Tibial nerve (tissue), 4 donors: Measurements from ENCODE around the gene ABCA10. TPM values are rescaled to one million over a fixed set of nuclear protein-coding genes. Genes with fewer than 3 reads are reported as not detected.
"Not testable (repeated sequence)": the region's sequence is repeated elsewhere in the genome, so short reads cannot be mapped to it uniquely, and the experiment has no call there.

Experiments used
- DNase-seq, 2 donors: peaks; one replicate each; pipeline ENCODE4 v3.0.0-alpha.2; 2019; ENCODE audit warnings: low spot score in 2 of 2
- H3K27ac ChIP-seq, 4 donors: fragments of 200-600 bp; sonication (generic) in 3 of 4; one replicate each; pipeline ENCODE4 v1.5.1; 2017 to 2019; ENCODE audit warnings: mild to moderate bottlenecking in 1 of 4
- H3K27me3 ChIP-seq, 2 donors: fragments of 200-600 bp; sonication (generic) in 1 of 2; one replicate each; pipeline versions ENCODE4 v1.5.1 to v1.6.0; 2017 to 2019
- H3K36me3 ChIP-seq, 3 donors: fragments of 200-600 bp; sonication (generic); one replicate each; pipeline ENCODE4 v1.5.1; 2018 to 2019
- H3K4me1 ChIP-seq, 4 donors: fragments of 200-600 bp; sonication (generic) in 3 of 4; one replicate each; pipeline ENCODE4 v1.5.1; 2017 to 2019
- H3K4me3 ChIP-seq, 4 donors: fragments of 200-600 bp; sonication (generic) in 3 of 4; one replicate each; pipeline ENCODE4 v1.5.1; 2017 to 2019; ENCODE audit warnings: mild to moderate bottlenecking in 1 of 4, moderate library complexity in 1 of 4
- H3K9me3 ChIP-seq, 4 donors: fragments of 200-600 bp; sonication (generic) in 3 of 4; one replicate each; pipeline ENCODE4 v1.5.1; 2017 to 2019
- EP300 ChIP-seq, 2 donors: sonication (generic); formaldehyde crosslinking; IDR thresholded peaks; one replicate each; pipeline ENCODE4 v1.6.1; 2017; ENCODE audit warnings: antibody characterized with exemption in 2 of 2, mild to moderate bottlenecking in 1 of 2
- POLR2A ChIP-seq, 2 donors: fragments of 450-650 bp; IDR thresholded peaks; one replicate each; pipeline ENCODE4 v1.6.1; 2017; ENCODE audit warnings: antibody characterized with exemption in 2 of 2, mild to moderate bottlenecking in 2 of 2, moderate library complexity in 2 of 2
- WGBS, 2 donors: methylation state at CpG; one replicate each; pipeline ENCODE4 v1.1.5; 2018; 5-methylcytosine and 5-hydroxymethylcytosine counted together
- total RNA-seq, 4 donors: library from RNA; depleted of rRNA; stranded (reverse); fragments of >200 nt; gene quantifications; one replicate each; pipeline ENCODE4 v1.1.0, GENCODE V29; 2016
- TF ChIP-seq, protein P1 (sequence below), 5 experiments: fragments of 200-600 bp in 3 of 5; fragments of 450-650 bp in 2 of 5; sonication (generic) in 3 of 5; IDR thresholded peaks; one replicate each; pipeline ENCODE4 v1.5.1; 2016 to 2019; ENCODE audit warnings: antibody characterized with exemption in 5 of 5, mild to moderate bottlenecking in 3 of 5, moderate library complexity in 2 of 5

The ABCA10 gene
- total RNA-seq, 4 donors from 2014 or later = 61.0 to 110 (median 89.9) TPM

DNA sequence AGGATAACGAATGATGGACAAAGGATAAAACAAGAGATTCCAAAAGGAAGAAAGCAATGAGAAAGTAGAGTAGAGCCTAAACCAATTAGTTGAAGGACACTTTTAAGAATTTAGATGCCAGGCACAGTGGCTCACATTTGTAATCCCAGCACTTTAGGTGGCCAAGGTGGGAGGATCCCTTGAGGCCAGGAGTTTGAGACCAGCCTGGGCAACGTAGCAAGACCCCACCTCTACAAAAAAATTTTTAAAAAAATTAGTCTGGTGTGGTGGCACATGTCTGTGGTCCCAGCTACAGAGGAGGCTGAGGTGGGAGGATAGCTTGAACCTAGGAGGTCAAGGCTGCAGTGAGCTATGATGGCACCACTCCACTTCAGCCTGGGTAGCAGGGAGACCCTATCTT is 20.0 kb downstream of the ABCA10 start:
- WGBS, 2 donors = 82 to 89% methylated on average over 2 of the region's 2 CpGs
- no peak overlapping the region for H3K27ac ChIP-seq
- H3K36me3 ChIP-seq = peaks cover 0 to 12% (median 0%) of the 10 kb centered on the region in 3 donors
- H3K4me1 ChIP-seq = no peaks in the 10 kb centered on the region
- no peak overlapping the region for H3K4me3 ChIP-seq
- no peak for DNase-seq
- no peak for TF ChIP-seq EP300 (IDR thresholded peaks at IDR 0.05)
- TF ChIP-seq, protein P1, sequence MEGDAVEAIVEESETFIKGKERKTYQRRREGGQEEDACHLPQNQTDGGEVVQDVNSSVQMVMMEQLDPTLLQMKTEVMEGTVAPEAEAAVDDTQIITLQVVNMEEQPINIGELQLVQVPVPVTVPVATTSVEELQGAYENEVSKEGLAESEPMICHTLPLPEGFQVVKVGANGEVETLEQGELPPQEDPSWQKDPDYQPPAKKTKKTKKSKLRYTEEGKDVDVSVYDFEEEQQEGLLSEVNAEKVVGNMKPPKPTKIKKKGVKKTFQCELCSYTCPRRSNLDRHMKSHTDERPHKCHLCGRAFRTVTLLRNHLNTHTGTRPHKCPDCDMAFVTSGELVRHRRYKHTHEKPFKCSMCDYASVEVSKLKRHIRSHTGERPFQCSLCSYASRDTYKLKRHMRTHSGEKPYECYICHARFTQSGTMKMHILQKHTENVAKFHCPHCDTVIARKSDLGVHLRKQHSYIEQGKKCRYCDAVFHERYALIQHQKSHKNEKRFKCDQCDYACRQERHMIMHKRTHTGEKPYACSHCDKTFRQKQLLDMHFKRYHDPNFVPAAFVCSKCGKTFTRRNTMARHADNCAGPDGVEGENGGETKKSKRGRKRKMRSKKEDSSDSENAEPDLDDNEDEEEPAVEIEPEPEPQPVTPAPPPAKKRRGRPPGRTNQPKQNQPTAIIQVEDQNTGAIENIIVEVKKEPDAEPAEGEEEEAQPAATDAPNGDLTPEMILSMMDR (IDR thresholded peaks at IDR 0.05) = no peak
- TF ChIP-seq POLR2A (IDR thresholded peaks at IDR 0.05) = no peak
- no peaks in the 10 kb centered on the region for H3K27me3 ChIP-seq
- H3K9me3 ChIP-seq = no peaks in the 10 kb centered on the region

DNA sequence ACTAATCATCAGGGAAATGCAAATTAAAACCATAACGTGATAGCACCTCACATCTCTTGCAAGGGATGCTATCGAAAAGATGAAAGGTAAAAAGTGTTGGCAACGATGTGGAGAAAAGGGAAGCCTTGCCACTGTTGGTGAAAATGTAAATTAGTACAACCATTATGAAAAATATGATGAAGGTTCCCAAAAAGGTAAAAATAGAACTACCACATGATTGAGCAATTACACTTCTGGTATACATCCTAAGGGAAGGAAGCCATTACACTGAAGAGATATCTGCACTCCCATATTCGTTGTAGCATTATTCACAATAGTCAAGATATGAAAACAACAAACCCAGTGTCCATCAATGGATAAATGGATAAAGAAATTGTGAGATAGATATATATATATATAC is 21.5 kb downstream of the ABCA10 start:
- Histone ChIP-seq H3K4me1 (no peaks in the 10 kb centered on the region), H3K27me3 (no peaks in the 10 kb centered on the region), H3K9me3 (no peaks in the 10 kb centered on the region), H3K36me3 (no peaks in the 10 kb centered on the region), H3K4me3 (no peak overlapping the region), H3K27ac (no peak overlapping the region)
- WGBS, 2 donors = 71 to 85% methylated on average over 4 of the region's 4 CpGs
- TF ChIP-seq, protein P1 (IDR thresholded peaks at IDR 0.05) = no peak
- TF ChIP-seq EP300 (IDR thresholded peaks at IDR 0.05) = no peak
- no peak for TF ChIP-seq POLR2A (IDR thresholded peaks at IDR 0.05)
- DNase-seq = no peak

DNA sequence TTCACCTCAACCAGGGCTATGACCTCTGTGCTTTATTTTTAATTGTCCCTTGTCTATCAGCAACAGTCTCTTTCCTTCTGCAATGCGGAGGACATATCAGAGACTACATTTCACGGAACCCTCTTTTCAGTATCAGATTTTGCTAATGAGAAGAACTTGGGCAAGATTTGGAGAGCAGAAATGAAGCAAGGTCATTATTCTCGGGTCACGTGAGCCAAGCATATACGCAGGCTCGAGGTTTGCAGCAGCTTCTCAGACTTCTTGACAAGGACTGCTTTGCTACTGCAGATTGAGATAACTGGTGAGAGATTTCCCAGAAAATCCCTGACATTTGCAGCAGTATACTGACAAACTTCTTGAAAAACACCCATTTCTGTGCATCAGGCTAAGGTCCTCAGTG is 30.4 kb downstream of the ABCA10 start:
- Histone ChIP-seq H3K4me1 (no peaks in the 10 kb centered on the region), H3K4me3 (no peak overlapping the region), H3K27me3 (no peaks in the 10 kb centered on the region), H3K9me3 (no peaks in the 10 kb centered on the region), H3K27ac (no peak overlapping the region), H3K36me3 (peaks cover 0 to 45% (median 0%) of the 10 kb centered on the region in 3 donors)
- DNase-seq = no peak
- TF ChIP-seq EP300 (IDR thresholded peaks at IDR 0.05) (no peak), POLR2A (IDR thresholded peaks at IDR 0.05) (no peak)
- TF ChIP-seq, protein P1 (IDR thresholded peaks at IDR 0.05) = no peak
- 81 to 85% methylated on average over 6 of the region's 6 CpGs for WGBS, 2 donors

DNA sequence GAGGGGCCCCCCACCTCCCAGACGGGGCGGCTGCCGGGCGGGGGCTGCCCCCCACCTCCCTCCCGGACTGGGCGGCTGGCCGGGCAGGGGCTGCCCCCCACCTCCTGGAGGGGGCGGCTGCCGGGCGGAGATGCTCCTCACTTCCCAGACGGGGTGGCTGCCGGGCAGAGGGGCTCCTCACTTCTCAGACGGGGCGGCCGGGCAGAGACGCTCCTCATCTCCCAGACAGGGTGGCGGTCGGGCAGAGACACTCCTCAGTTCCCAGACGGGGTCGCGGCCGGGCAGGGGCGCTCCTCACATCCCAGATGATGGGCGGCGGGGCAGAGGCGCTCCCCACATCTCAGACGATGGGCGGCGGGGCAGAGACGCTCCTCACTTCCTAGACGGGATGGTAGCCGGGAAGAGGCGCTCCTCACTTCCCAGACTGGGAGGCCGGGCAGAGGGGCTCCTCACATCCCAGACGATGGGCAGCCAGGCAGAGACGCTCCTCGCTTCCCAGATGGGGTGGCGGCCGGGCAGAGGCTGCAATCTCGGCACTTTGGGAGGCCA is 32.4 kb downstream of the ABCA10 start:
- not testable (repeated sequence) for H3K27me3 ChIP-seq, H3K27ac ChIP-seq, H3K4me3 ChIP-seq, H3K4me1 ChIP-seq, H3K9me3 ChIP-seq, DNase-seq
- 93% methylated on average over 37 to 40 of the region's 40 CpGs for WGBS, 2 donors
- H3K36me3 ChIP-seq = peaks cover 0 to 58% (median 0%) of the 10 kb centered on the region in 3 donors

DNA sequence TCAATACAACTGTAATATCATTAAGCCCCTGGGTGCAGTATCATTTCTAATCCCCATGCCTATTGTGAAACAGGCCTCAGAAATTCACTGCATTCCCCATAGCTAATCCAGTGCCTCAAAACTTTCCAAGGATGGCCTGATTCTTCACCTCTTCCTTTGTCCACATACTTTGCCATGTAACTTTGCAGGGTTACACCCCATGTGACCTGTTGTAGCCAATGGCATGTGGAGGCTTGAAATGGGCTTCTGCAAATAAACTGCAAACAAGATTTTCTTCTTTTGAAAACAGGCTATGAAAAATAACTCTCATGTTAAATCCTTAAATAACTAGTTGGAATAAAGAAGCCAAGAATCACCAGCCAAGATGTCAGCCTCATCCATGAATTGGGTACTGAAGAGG is 35.9 kb downstream of the ABCA10 start:
- no peak overlapping the region for H3K27ac ChIP-seq
- H3K4me3 ChIP-seq = no peak overlapping the region
- H3K4me1 ChIP-seq = no peaks in the 10 kb centered on the region
- no peaks in the 10 kb centered on the region for H3K27me3 ChIP-seq
- peaks cover 0 to 55% (median 0%) of the 10 kb centered on the region in 3 donors for H3K36me3 ChIP-seq
- no peak for TF ChIP-seq EP300 (IDR thresholded peaks at IDR 0.05)
- TF ChIP-seq, protein P1 (IDR thresholded peaks at IDR 0.05) = no peak
- TF ChIP-seq POLR2A (IDR thresholded peaks at IDR 0.05) = no peak
- DNase-seq = no peak
- H3K9me3 ChIP-seq = no peaks in the 10 kb centered on the region

DNA sequence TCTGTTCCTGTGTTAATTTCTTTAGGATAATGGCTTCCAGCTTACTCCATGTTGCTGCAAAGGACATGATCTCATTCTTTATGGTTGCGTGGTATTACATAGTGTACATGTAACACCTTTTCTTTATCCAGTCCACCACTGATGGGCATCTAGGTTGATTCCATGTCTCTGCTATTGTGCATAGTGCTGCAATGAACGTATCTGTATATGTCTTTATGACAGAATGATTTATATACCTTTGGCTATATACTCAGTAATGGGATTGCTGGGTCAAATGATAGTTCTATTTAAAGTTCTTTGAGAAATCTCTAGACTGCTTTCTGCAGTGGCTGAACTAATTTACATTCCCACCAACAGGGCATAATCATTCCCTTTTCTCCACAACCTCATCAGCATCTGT is 39.8 kb downstream of the ABCA10 start:
- H3K4me1 ChIP-seq = no peaks in the 10 kb centered on the region
- no peak for TF ChIP-seq EP300 (IDR thresholded peaks at IDR 0.05)
- TF ChIP-seq, protein P1 (IDR thresholded peaks at IDR 0.05) = no peak
- TF ChIP-seq POLR2A (IDR thresholded peaks at IDR 0.05) = no peak
- no peaks in the 10 kb centered on the region for H3K9me3 ChIP-seq
- H3K4me3 ChIP-seq = no peak overlapping the region
- 87% methylated on average over 2 of the region's 2 CpGs for WGBS, 2 donors
- no peak for DNase-seq
- H3K36me3 ChIP-seq = peaks cover 0 to 41% (median 0%) of the 10 kb centered on the region in 3 donors
- H3K27me3 ChIP-seq = no peaks in the 10 kb centered on the region
- no peak overlapping the region for H3K27ac ChIP-seq
